Head of caudate nucleus (tissue), 42 donors: ENCODE measurements around the gene FGFR2.
"Not testable (repeated sequence)": the region's sequence is repeated elsewhere in the genome, so short reads cannot be mapped to it uniquely, and the experiment has no call there.

Experiments used
- DNase-seq, 42 donors: peaks; one replicate each; pipeline versions ENCODE4 v3.0.0 to v3.0.0-alpha.2; 2020 to 2021; ENCODE audit warnings: mixed read lengths in 7 of 42
- intact Hi-C: fragments of 100-400 bp; cut with DNase I; formaldehyde crosslinking; loops from one replicate; pipeline ENCODE4 v1.15.0; 2022

The FGFR2 gene

DNA sequence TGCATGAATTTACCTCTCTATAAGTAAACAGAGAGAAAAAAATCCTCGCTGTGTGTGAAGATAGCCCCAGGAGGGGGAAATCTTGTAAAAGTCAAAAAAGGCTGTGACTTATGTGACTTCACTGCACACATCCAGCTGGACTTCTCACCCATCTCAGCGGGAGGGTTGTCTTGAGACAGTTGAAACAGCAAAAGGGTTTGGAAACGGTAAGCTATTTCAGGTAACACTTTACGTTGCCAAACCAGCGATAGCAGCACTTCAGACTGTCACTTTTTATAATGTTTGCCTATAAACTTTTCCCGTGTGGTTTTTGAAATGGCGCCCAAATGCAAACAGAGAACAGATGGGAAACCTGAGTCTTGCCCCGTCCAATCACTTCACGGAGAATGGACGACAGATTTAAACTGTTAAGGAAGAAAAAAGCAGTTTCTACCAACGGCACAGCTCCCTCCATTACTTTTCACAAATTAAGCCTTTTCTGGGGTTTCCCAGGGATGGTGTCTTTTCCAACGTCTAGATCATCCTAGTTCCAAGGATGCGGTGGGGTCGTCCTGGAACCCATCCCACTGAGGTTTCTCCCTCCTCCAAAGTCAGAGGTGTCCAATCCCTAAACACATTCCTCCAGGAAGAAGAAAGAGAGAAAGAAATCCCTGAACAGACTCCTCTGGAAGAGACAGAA is 25.2 kb downstream of the FGFR2 start:
- no peak for DNase-seq
- intact Hi-C loops = no loop called here

DNA sequence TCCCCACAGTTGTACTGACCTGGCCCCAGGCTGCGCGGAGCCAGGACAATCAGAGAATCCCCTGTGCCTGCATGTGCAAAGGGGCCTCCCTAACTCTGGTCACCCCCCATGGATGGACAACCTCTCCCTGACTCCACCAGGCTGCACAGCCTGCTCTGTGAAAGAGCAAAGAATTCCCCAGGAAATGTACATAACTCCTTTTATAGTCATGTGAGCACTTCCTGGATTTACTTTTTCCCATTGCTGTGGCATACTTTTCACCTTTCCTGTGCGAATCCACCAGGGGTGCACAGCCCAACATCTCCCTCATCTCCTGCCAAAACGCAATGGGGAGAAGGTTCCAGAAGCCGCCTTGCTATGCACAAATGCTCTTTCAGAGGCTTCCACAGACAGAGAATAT is 27.9 kb downstream of the FGFR2 start:
- intact Hi-C loops = no loop called here
- DNase-seq = no peak

GRCh38 chr10:121568275-121568674 is 30.0 kb downstream of the FGFR2 start:
- intact Hi-C loops = no loop called here
- no peak for DNase-seq

DNA sequence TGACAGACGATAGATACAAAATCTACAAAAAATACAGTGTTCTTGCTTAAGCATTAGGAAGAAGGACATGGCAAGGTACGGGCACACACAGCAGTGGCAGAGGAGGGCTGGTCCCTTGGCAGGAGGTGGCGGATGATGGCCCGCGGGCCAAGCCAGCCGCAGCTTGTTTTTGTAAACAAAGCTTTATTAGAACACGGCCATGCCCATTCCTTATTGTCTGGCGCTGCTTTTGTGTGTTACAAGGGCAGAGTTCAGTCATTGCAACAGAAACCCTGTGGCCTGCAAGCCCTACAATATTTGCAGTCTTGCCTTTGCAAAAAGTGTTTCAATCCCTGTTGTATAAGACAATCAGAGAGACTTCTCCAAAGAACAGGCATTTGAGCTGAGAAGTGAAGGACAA is 30.7 kb downstream of the FGFR2 start:
- DNase-seq = no peak
- intact Hi-C loops = no loop called here

GRCh38 chr10:121566755-121567154 is 31.5 kb downstream of the FGFR2 start:
- intact Hi-C loops = no loop called here
- DNase-seq = peak in 33 of 42 donors; percentile 18 to 82 (median 53)

DNA sequence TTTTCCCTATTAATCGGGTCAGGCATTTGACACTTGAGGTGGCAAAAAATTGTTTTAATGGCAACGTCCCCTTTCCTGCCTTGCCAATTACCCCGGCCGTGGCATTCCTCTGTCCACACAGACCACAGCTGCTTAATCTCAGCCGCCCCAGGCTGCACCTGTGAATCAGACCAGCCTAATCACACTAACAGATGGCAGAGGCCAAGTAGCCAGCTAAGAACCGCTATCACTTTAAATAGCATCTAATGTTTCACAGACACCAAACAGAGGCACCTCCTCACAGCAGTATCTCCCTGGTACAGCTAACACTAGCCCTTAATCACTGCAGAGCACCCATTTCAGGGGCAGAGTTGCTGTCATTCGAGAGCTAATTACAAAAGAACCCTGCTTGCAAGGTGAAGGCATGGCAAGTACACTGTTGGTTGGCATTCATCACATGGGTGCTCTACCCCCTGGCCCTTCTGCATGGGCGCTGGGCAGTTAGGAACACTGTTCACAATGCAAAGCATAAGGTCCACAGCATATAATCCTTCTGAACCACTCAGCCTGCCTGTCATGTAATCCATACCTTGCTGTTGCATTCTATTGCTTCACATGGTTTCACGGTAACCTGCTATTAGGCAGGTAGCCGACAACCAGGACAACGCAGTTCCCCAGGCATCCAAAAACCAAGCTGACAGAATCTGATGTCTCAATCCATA is 38.8 kb downstream of the FGFR2 start:
- peak in 1 of 42 donors; percentile 13 for DNase-seq
- intact Hi-C loops = no loop called here

GRCh38 chr10:121558238-121558637 is 40.0 kb downstream of the FGFR2 start:
- intact Hi-C loops = no loop called here
- peak in 4 of 42 donors; percentile 21 to 76 (median 38) for DNase-seq

DNA sequence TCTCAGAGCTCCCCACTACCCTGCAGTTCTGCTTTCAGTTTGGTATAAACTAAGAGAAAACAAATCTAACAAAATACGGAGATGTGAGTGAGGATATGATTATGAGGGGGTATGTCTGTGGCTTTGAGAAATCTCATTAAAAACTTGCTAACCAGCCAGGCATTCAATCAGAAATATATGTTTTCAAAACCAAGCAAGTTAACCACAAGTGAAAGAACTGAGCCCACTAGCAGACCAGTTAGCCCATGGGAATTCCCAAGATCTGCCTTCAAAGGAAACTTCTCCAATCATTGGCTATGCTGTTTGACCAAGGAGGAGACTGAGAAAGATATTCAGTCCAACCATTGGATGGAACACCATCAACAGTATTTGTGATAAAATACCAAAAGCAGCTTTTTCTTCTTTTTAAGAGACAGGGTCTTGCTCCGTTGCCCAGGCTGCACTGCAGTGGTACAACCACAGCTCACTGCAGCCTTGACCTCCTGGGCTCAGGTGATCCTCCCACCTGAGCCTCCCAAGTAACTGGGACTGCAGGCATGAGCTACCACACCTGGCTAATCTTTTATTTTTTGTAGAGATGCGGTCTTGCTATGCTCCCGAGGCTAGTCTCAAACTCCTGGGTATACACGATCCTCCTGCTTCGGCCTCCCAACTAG is 41.2 kb downstream of the FGFR2 start:
- intact Hi-C loops = no loop called here
- no peak for DNase-seq

DNA sequence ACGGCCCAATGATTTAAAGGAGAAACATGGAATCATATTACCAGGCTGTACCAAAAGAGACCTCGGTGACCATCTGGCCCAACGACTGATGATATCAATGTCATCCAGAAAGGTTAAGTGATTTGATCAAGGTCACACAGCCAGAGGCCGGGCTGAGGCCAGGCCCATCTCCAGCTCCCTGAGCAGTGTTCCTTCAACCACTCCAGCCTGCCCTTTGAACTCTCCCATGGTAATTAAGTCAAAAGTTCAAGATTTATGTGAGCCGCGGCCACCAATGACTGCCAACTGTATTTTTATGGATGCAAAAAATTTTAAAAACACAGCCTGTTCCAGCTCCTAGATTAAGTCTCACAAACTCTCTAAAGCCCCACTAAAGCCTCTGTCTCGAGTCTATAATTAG is 41.8 kb downstream of the FGFR2 start:
- no peak for DNase-seq
- intact Hi-C loops = no loop called here

- intact Hi-C loops, DNase-seq: not testable (repeated sequence)
Measured at GRCh38 chr10:121554916-121555315, 43.3 kb downstream of the FGFR2 start.

DNA sequence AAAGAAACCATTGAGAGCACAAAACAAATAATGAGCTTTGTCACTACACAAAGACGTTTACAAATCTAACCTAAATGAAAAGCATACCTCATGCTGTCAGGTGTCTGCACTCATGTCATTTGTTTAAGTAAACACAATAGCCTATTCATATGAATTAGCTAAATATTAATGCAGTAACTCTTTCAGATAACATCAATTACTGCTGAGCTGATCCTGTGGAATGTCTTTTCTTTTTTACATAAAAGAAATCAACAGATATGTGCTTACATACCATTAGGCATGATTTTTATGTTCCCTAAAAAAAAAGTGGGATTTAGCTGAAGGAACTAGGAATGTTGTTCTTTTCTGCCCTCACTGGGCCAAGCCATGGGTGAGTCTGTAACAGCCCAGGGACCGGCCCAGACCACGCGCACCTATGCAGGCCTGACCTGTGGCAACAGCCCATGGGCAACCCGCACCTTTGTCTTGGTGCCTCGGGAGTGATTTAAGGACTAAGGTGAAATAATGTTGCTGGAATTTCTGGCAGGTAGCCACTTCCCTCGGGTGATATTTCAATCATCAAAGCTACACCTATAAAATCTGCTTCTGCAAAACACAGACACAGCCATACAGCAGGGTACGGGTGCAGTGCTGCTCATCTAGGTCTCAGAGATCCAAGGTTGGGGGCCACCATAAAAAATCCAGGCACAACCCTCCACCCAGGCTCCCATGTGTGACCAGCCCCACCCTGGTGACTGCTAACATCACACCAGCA is 44.6 kb downstream of the FGFR2 start:
- no peak for DNase-seq
- intact Hi-C loops = no loop called here

DNA sequence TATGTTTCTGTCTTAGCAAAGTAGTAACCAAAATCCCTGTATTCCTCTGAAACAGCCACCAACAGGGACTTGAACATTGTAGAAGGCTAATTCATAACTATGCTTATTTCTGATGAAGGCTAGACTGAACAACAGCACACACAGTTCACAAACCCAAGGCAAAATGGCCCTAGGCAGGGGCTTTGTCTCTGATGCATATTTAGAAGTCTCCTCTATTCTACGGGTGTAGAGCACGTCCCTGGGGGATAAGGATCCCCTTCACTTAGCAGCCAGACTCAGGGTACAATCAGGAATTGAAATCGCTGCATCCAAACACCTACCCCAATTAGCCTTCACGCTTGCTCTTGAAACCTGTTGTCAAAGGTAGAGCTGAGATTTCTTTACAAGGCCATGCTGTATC is 45.5 kb downstream of the FGFR2 start:
- intact Hi-C loops = no loop called here
- peak in 1 of 42 donors; percentile 2 for DNase-seq

DNA sequence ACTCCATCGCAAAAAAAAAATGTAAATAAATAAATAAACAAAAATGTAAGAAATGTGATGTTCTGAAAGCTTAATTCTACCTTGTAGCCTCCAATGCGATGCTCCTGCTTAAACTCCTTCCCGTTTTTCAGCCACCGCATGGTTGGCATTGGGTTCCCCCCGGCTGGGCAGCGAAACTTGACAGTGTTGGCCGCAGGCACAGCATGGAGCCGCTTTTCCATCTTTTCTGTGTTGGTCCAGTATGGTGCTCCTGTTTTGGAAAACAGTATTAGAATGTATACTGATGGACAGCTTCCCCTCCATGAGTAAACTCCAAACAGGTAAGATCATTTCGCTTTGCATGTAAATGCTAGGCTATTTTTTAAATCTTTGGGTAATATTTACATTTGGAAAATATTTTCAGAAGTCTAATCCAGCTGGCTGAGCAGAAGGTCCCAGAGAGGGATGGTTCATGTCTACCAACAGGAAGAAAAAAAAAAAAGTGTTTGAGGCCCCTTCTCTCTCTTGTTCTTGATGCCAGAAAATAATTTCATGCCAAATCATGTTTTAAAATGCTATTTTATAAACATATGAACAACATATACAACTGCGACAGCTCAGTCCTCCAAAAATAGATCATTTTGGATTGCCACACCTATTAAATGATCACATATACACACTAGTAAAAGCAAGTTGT is 46.9 kb downstream of the FGFR2 start:
- no peak for DNase-seq
- intact Hi-C loops = no loop called here

- intact Hi-C loops = no loop called here
- no peak for DNase-seq
Measured at GRCh38 chr10:121544301-121544869, 53.9 kb downstream of the FGFR2 start.

DNA sequence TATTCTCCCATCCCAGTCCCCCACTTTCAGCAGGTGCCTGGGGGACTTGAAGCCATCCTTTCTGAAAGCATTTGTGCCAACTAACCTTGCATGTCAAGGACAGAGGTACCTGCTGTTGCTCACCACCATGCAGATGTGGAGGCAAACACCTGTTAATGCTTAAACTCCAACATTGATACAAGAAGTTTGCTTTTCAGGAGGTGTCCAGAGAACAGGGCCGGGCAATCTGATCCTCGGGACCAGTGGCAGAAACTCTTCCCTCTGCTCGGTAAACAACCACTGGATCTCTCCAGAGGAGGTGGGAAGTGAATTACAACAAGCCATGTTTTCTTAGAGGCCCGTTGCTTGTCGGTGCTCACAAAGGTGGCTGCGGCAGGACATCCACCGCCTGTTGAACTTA is 54.7 kb downstream of the FGFR2 start:
- intact Hi-C loops = no loop called here
- no peak for DNase-seq

GRCh38 chr10:121541450-121542120 is 56.7 kb downstream of the FGFR2 start:
- intact Hi-C loops = no loop called here
- no peak for DNase-seq

DNA sequence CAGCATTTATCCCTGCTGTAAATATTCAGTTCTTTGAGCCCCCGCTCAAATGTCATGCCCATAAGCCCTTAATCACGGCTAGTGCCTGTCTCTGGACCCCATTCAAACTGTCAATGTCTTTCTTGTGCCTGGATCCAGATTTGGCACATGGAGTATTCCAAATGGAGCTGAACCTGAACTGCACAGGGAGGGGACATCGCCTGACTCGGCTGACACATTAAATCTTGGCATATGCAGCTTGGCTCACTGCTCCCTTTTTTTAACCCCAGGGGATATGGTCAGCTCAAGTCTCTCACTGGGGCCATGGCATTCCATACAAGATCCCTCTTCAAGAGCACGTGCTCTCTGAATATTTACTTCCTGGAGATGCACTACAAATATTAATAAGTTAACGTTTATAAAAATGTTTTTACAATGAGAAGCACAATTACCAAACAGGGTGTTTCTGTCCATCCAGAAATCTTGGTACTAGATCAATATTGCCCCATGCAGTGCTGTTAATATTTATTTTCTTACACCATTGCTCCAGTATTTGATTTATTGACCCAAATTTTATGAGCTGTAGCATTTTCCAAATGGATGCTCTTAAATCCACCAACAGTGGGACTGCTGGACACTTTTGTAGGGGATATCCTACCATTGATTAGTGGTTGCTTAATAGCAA is 57.4 kb downstream of the FGFR2 start:
- intact Hi-C loops = no loop called here
- DNase-seq = peak in 1 of 42 donors; percentile 43

- DNase-seq = peak in 12 of 42 donors; percentile 36 to 73 (median 52)
- intact Hi-C loops = no loop called here
Measured at GRCh38 chr10:121539786-121540185, 58.5 kb downstream of the FGFR2 start.
